DMS53 treated with DMSO at 0.1 percent for 48 hours (cell line): ENCODE results near the gene UBL7.
"Not testable (repeated sequence)": the region's sequence is repeated elsewhere in the genome, so short reads cannot be mapped to it uniquely, and the experiment has no call there.

Source experiments
- DNase-seq: peaks from one replicate; lab custom pipeline; 2025; ENCODE audit not compliant: unreplicated experiment; lab: John Stamatoyannopoulos, UW

The UBL7 gene

GRCh38 chr15:74464216-74464615, 3.3 kb upstream of the UBL7 start:
- no peak for DNase-seq

- no peak for DNase-seq
Observed at GRCh38 chr15:74463634-74464033, 2.7 kb upstream of the UBL7 start.

GRCh38 chr15:74461847-74462511, 1.0 kb upstream of the UBL7 start:
- no peak for DNase-seq

DNA sequence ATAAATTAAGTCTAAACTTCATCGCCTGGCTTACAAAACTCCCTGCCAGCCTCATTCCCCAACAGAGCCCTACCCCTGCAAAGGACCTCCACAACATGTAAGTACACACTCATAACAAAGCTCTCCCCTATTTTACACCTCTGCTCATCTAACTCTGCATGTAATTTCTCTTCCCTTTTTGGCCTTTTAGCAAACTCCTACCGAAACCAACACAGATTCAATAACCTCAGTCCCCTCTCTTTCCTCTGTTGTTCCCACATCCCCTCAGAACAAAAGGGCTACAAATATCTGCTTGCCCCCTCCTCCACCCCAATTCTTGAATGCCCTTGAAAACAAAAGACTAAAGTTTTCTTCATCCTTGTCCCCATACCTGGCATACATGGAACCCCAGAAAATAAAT, 662 bp downstream of the UBL7 start:
- DNase-seq, result no peak

DNA sequence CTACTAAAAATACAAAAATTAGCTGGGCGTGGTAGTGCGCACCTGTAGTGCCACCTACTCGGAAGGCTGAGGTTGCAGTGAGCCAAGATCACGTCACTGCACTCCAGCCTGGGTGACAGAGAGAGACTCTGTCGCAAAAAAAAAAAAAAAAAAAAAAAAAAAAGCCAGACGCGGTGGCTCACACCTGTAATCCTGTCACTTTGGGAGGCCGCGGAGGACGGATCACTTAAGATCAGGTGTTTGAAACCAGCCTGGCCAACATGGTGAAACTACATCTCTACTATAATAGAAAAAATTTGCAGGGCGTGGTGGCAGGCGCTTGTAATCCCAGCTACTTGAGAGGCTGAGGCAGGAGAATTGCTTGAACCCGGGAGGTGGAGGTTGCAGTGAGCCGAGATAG, 1.2 kb downstream of the UBL7 start:
- not testable (repeated sequence) for DNase-seq

GRCh38 chr15:74458473-74458872, 2.5 kb downstream of the UBL7 start:
- DNase-seq, result no peak

- not testable (repeated sequence) for DNase-seq
Observed at GRCh38 chr15:74457036-74457435, 3.9 kb downstream of the UBL7 start.

GRCh38 chr15:74454764-74455500, 6.0 kb downstream of the UBL7 start:
- no peak for DNase-seq

DNA sequence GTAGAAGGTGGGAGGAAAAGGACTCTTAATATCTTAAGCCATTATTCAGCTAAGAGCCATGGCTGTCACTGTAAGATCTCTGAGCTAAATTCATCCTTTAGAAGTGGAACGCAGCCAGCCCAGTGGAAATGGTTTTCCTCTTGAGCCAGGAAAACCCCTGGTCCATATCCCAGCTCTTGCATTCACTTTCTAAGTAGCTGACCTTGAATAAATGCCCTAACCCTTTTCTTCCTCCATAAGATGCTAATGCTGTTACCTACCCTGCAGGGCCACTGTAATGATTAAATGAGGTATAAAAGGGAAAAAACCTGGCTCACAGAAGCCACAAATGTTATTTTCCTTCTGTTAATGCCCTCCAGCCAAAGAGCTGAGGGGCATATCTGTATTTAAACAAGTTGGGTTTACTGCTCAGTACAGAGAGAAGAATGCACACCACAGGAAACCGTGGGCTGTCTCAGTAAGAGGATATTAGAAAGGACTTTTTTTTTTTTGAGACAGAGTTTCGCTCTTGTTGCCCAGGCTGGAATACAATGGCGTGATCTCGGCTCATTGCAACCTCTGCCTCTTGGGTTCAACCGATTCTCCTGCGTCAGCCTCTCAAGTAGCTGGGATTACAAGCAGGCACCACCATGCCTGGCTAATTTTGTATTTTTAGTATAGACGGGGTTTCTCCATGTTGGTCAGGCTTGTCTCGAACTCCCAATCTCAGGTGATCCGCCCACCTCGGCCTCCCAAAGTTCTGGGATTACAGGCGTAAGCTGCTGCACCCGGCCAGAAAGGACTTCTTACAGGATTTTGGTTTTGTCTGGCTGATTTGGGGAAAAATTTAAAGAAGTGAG, 6.8 kb downstream of the UBL7 start:
- no peak for DNase-seq

- DNase-seq, result no peak
Observed at GRCh38 chr15:74451861-74452835, 8.8 kb downstream of the UBL7 start.

DNA sequence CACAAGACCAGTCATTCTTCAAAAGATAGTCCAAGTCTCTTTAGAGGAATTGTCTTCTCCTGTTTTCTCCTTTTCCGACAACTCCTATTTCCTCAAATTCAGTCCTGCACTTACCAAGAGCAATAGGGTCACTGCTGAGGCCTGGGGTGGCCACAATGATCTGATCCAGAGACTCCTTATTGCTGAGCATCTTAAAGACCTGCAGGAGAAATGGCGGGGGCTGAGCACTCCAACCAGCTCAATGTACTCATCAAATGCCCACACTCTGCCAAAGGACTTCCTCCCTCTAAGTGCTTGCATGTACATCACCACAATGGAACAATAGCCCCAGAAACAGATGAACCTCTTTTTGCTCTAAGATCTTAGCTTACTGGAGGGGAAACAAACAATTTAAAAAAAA, 9.6 kb downstream of the UBL7 start:
- DNase-seq, result no peak

GRCh38 chr15:74449643-74450205, 11.2 kb downstream of the UBL7 start:
- no peak for DNase-seq

- DNase-seq, result no peak
Observed at GRCh38 chr15:74449095-74449494, 11.9 kb downstream of the UBL7 start.

- no peak for DNase-seq
Observed at GRCh38 chr15:74445816-74446763, 14.9 kb downstream of the UBL7 start.

GRCh38 chr15:74444106-74445062, 16.6 kb downstream of the UBL7 start:
- DNase-seq, result no peak

- no peak for DNase-seq
Observed at GRCh38 chr15:74443100-74443909, 17.7 kb downstream of the UBL7 start.

- no peak for DNase-seq
Observed at GRCh38 chr15:74442604-74443003, 18.4 kb downstream of the UBL7 start.
